Fibroblast of pulmonary artery (primary cell): ENCODE data around the gene C11orf21.

Experiments
- DNase-seq: peaks from one replicate; pipeline ENCODE4 v3.0.0-alpha.2; 2010; ENCODE audit warnings: low read depth
- H3K4me3 ChIP-seq: replicated peaks from 2 replicates; pipeline ENCODE4 v1.5.1; 2011; ENCODE audit warnings: low read depth, mild to moderate bottlenecking, control low read depth, low read length, moderate library complexity
- TF ChIP-seq, protein P1 (sequence below): IDR thresholded peaks from 2 replicates; pipeline ENCODE4 v1.5.1; 2011; ENCODE audit warnings: mild to moderate bottlenecking, control low read depth, low read length, inconsistent platforms; ENCODE audit errors: missing control alignments

C11orf21 gene

GRCh38 chr11:2303627-2304505, 2.1 kb upstream of the C11orf21 start:
- TF ChIP-seq, protein P1, sequence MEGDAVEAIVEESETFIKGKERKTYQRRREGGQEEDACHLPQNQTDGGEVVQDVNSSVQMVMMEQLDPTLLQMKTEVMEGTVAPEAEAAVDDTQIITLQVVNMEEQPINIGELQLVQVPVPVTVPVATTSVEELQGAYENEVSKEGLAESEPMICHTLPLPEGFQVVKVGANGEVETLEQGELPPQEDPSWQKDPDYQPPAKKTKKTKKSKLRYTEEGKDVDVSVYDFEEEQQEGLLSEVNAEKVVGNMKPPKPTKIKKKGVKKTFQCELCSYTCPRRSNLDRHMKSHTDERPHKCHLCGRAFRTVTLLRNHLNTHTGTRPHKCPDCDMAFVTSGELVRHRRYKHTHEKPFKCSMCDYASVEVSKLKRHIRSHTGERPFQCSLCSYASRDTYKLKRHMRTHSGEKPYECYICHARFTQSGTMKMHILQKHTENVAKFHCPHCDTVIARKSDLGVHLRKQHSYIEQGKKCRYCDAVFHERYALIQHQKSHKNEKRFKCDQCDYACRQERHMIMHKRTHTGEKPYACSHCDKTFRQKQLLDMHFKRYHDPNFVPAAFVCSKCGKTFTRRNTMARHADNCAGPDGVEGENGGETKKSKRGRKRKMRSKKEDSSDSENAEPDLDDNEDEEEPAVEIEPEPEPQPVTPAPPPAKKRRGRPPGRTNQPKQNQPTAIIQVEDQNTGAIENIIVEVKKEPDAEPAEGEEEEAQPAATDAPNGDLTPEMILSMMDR: no peak
- H3K4me3 ChIP-seq: no peak overlapping the region
- no peak for DNase-seq

GRCh38 chr11:2302896-2303626, 1.3 kb upstream of the C11orf21 start:
- H3K4me3 ChIP-seq: no peak overlapping the region
- DNase-seq: no peak
- TF ChIP-seq, protein P1: no peak

DNA sequence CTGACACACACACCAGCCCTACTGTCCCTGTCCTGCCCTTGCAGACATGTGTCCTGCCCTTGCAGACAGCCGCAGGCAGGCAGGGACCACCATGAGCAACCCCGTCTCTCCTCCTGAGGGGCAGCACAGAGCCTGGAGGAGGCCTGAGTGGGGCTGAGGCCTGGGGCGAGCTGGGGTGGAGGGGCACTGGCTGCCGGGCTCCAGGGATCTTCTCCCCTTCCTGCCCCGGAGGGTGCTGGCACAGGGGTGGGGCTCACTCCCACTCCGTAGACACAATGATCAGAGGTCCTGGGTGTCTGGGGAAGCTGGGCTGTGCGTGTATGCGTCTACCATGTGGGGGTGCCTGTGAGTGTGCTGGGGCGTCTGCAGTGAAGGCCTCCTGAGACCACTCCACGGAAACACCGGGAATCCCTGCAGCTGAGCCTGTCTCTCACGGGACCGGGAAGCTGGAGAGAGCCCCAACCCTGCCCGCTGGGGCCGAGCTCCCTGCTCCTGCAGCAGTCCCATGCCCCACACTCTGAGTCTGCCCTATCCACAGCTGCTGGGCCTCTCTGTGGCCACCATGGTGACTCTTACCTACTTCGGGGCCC, 683 bp upstream of the C11orf21 start:
- no peak overlapping the region for H3K4me3 ChIP-seq
- DNase-seq: no peak
- TF ChIP-seq, protein P1: no peak

DNA sequence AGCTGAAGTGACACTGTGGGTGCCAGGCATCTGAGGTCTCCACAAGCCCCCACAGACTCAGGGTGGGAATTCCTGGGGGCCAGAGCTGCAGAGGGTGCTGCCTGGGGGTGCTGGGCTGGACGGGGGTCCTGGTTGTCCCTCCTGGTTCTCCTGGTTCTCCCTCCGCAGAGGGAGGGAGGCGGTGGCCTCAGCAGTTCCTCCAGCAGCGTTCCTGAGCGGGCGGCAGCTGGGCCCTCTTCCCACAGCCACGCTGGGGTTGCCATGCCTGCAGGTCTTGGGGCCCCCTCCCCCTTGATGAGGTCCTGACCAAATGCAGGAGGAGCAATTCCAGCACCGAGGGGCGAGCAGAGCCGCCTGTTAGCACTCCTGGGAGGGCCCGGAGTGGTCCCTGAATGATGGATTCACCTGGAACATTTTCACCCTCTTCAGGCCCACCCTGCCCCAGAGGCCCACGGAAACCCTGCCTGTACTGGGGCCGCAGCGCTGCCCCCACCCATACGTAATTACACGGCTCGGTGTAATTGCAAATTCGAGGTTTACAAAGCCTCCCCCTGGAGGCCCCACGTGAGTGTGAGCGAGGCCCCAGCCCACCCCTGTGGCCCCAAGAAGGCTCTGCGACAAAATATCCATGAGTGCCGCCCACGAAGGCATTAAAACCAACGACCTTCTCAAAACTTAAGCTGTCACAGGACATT, 635 bp downstream of the C11orf21 start:
- TF ChIP-seq, protein P1: no peak
- H3K4me3 ChIP-seq: no peak overlapping the region
- DNase-seq: no peak

DNA sequence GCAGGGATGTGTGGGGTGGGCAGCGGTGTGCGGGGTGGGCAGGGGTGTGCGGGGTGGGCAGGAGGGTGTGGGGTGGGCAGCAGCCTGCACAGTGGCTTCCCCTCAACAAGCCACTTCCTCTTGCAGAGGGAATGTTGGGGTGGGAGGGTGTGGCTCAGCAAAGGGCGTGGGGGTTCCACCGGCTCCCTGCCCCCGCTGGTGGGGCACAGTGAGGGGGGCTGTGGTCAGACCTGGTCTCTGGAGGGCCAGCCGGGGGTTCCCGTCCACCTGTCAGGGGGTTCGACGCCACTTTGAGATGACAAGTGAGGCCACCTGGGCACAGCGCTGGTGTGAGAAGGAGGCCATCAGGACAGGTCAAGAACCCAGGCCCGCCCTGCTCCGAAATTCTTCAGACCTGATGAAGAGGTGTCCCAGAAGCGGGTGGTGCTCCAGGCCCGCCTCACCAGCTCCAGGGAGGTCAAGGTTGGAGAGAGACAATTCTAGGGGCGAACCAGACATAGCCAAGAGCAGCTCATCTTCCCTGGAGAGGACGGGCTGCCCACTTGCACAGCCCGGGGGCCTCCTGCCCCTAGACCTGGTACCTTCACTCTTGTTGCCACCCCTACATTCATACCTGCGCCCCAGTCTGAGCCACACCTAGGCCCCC, 1.3 kb downstream of the C11orf21 start:
- TF ChIP-seq, protein P1: no peak
- no peak overlapping the region for H3K4me3 ChIP-seq
- DNase-seq: no peak

DNA sequence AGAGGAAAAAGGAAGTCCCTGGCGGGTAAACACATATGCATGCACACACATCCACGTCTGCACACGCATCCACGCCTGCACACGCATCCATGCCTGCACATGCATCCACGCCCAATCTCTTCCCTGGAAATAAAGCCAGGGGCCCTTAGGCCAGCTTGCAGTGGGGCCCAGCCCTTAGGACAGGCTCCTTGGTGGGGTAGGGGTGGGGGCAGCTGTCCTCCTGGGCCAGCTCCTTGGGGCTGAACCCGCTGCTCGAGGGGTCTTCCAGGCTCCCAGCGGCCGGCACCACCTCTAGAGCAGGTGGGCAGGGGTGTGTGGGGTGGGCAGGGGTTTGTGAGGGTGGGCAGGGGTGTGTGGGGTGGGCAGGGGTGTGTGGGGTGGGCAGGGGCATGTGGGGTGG, 1.9 kb downstream of the C11orf21 start:
- H3K4me3 ChIP-seq: no peak overlapping the region
- no peak for DNase-seq

More for the DNA sequence above, 1.9 kb downstream of the C11orf21 start:
- TF ChIP-seq, protein P1: no peak
